SH-SY5Y (cell line): ENCODE data around the gene SMIM29.

Experiments
- GATA2 ChIP-seq: IDR thresholded peaks from 2 replicates; pipeline ENCODE4 v1.6.1; 2011; ENCODE audit warnings: mild to moderate bottlenecking, low read depth, low read length
- GATA3 ChIP-seq: IDR thresholded peaks from 2 replicates; pipeline ENCODE4 v1.6.1; 2011; ENCODE audit warnings: low read depth, mild to moderate bottlenecking, low read length, moderate library complexity

DNA sequence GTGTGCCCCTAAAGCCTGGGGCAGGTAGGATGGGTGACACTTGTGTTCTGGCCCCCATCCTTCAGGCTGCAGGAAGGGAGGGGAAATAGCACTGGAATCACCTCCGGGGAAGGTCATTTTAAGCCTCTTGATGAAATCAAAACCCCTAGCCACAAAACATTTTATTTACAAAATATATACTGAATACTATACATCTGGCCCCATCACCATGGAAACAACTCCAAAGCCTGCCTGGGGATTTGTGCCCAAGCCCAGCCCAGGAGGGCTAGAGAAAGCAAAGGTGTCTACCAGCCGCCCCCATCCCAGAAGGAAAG, 2.6 kb downstream of the SMIM29 start:
- no peak for TF ChIP-seq GATA3
- no peak for TF ChIP-seq GATA2
